SK-N-SH (cell line): ENCODE data around the gene PTPRK. TPM values are rescaled to one million over a fixed set of nuclear protein-coding genes. Genes with fewer than 3 reads are reported as not detected.

ENCODE experiments used
- CTCF ChIA-PET: fragments of 300-600, 350-600 bp; formaldehyde crosslinking; extraction: SDS; loops from one replicate; lab custom pipeline; 2021; lab: Yijun Ruan, JAX
- POLR2A ChIA-PET: fragments of 350-600 bp; sonication (Branson Sonifier 250); formaldehyde crosslinking; extraction: SDS; loops from one replicate; lab custom pipeline; 2020; ENCODE audit warnings: antibody characterized with exemption, inconsistent platforms; lab: Yijun Ruan, JAX
- DNase-seq: peaks from one replicate; pipeline ENCODE4 v3.0.0; 2012
- H2AFZ ChIP-seq: fragments of 200-600 bp; sonication (generic); 2 replicates; pipeline ENCODE4 v1.8.1; 2016; ENCODE audit warnings: antibody characterized with exemption, mild to moderate bottlenecking, low read depth
- H3F3A ChIP-seq: fragments of 200-600 bp; sonication (generic); replicated peaks from 2 replicates; pipeline ENCODE3; 2016; ENCODE audit warnings: antibody characterized with exemption, mild to moderate bottlenecking; ENCODE audit not compliant: insufficient read depth
- H3K27ac ChIP-seq, 2 experiments: fragments of 200-500 bp in 1 of 2; fragments of 200-600 bp in 1 of 2; sonication (Bioruptor generic) in 1 of 2; sonication (generic), shearing (Covaris generic) in 1 of 2; 2 replicates each; pipeline versions ENCODE4 v1.5.1 to v1.6.1; 2014 to 2016; ENCODE audit warnings: low read depth in 2 of 2, inconsistent platforms in 1 of 2, low read length in 1 of 2, mild to moderate bottlenecking in 1 of 2, mixed read lengths in 1 of 2
- H3K27me3 ChIP-seq: fragments of 200-600 bp; sonication (generic), shearing (Covaris generic); 2 replicates; pipeline ENCODE4 v1.6.1; 2016; ENCODE audit warnings: mixed run types; ENCODE audit not compliant: insufficient read depth
- H3K36me3 ChIP-seq, 2 experiments: fragments of 200-500 bp in 1 of 2; fragments of 200-600 bp in 1 of 2; sonication (Bioruptor generic) in 1 of 2; sonication (generic) in 1 of 2; replicated peaks in 1 of 2; 2 replicates each; pipeline versions ENCODE3 to v1.5.1; 2014 to 2016; ENCODE audit warnings: low read length in 1 of 2, mild to moderate bottlenecking in 1 of 2; ENCODE audit not compliant: insufficient read depth in 2 of 2, control insufficient read depth in 1 of 2
- H3K4me1 ChIP-seq, 2 experiments: fragments of 200-500 bp in 1 of 2; fragments of 200-600 bp in 1 of 2; sonication (Bioruptor generic) in 1 of 2; sonication (generic), shearing (Covaris generic) in 1 of 2; 2 replicates each; pipeline versions ENCODE4 v1.5.1 to v1.6.1; 2014 to 2016; ENCODE audit warnings: low read depth in 1 of 2, low read length in 1 of 2, mixed run types in 1 of 2; ENCODE audit not compliant: insufficient read depth in 2 of 2, control insufficient read depth in 1 of 2
- H3K4me2 ChIP-seq: fragments of 200-600 bp; sonication (generic), shearing (Covaris generic); 2 replicates; pipeline ENCODE4 v1.6.1; 2017; ENCODE audit warnings: mixed run types
- H3K4me3 ChIP-seq, 2 experiments: fragments of 200-500 bp in 1 of 2; fragments of 200-600 bp in 1 of 2; sonication (Bioruptor generic) in 1 of 2; sonication (generic), shearing (Covaris generic) in 1 of 2; 2 replicates each; pipeline versions ENCODE4 v1.5.1 to v1.8.1; 2014 to 2016; ENCODE audit warnings: low read depth in 2 of 2, inconsistent platforms in 1 of 2, low read length in 1 of 2, mild to moderate bottlenecking in 1 of 2, mixed read lengths in 1 of 2, moderate library complexity in 1 of 2
- H3K79me2 ChIP-seq: fragments of 200-600 bp; sonication (generic); 2 replicates; pipeline ENCODE4 v1.8.1; 2017; ENCODE audit warnings: mild to moderate bottlenecking; ENCODE audit not compliant: insufficient read depth
- H3K9ac ChIP-seq: fragments of 200-600 bp; sonication (generic); 2 replicates; pipeline ENCODE4 v1.6.1; 2017; ENCODE audit warnings: mixed run types
- H3K9me2 ChIP-seq: fragments of 200-600 bp; sonication (generic); 2 replicates; pipeline ENCODE4 v1.6.1; 2017; ENCODE audit warnings: mixed run types
- H3K9me3 ChIP-seq: fragments of 200-600 bp; sonication (generic); 2 replicates; pipeline ENCODE4 v1.6.1; 2017; ENCODE audit warnings: mixed run types, mild to moderate bottlenecking, moderate library complexity
- H4K20me1 ChIP-seq: fragments of 200-600 bp; sonication (generic); 2 replicates; pipeline ENCODE4 v1.6.1; 2017; ENCODE audit warnings: mild to moderate bottlenecking, mixed run types; ENCODE audit not compliant: insufficient read depth
- CHD2 ChIP-seq: fragments of 150-350 bp; IDR thresholded peaks from 2 replicates; pipeline ENCODE4 v1.6.1; 2018; ENCODE audit warnings: low read length; ENCODE audit not compliant: partially characterized antibody
- FOSL2 ChIP-seq: IDR thresholded peaks from 2 replicates; pipeline ENCODE4 v1.4.0; 2012; ENCODE audit warnings: low read depth, mild to moderate bottlenecking, moderate library complexity, borderline replicate concordance
- FOXM1 ChIP-seq: IDR thresholded peaks from 2 replicates; pipeline ENCODE4 v1.4.0; 2012; ENCODE audit warnings: low read depth, mild to moderate bottlenecking
- NFIC ChIP-seq: IDR thresholded peaks from 2 replicates; pipeline ENCODE4 v1.4.0; 2012; ENCODE audit warnings: borderline replicate concordance
- NRF1 ChIP-seq: IDR thresholded peaks from 2 replicates; pipeline ENCODE4 v1.6.1; 2012; ENCODE audit warnings: low read depth, mild to moderate bottlenecking, low read length
- TAF1 ChIP-seq: IDR thresholded peaks from 2 replicates; pipeline ENCODE4 v1.6.1; 2012; ENCODE audit warnings: low read depth, mild to moderate bottlenecking, low read length, moderate library complexity, borderline replicate concordance
- TCF12 ChIP-seq: IDR thresholded peaks from 2 replicates; pipeline ENCODE4 v1.4.0; 2012
- TEAD4 ChIP-seq: IDR thresholded peaks from 2 replicates; pipeline ENCODE4 v1.4.0; 2012; ENCODE audit warnings: mild to moderate bottlenecking, borderline replicate concordance; ENCODE audit not compliant: insufficient read depth
- USF1 ChIP-seq: IDR thresholded peaks from 2 replicates; pipeline ENCODE4 v1.4.0; 2012; ENCODE audit warnings: low read depth, borderline replicate concordance
- ZBTB33 ChIP-seq: IDR thresholded peaks from 2 replicates; pipeline ENCODE4 v1.4.0; 2012; ENCODE audit warnings: low read depth, borderline replicate concordance
- WGBS: methylation state at CpG from one replicate; pipeline ENCODE4 v1.1.6; 2017; ENCODE audit warnings: low lambda C conversion rate; 5-methylcytosine and 5-hydroxymethylcytosine counted together
- polyA plus RNA-seq, 3 experiments: library from polyadenylated mRNA; depleted of rRNA; stranded (reverse); fragments of >200 nt; gene quantifications; 2 replicates each; pipeline ENCODE4 v1.2.3, GENCODE V29; 2012
- TF ChIP-seq, protein P1 (sequence below): IDR thresholded peaks from 2 replicates; pipeline ENCODE4 v1.4.0; 2012; ENCODE audit warnings: low read depth
- TF ChIP-seq, protein P2 (sequence below): fragments of 150-350 bp; IDR thresholded peaks from 2 replicates; pipeline ENCODE4 v1.6.1; 2017; ENCODE audit warnings: antibody characterized with exemption, low read length, low read depth, borderline replicate concordance

Gene PTPRK
- polyA plus RNA-seq, 1 of the 3 experiments (the other 2 are of a cell fraction), result 9.5 TPM

DNA sequence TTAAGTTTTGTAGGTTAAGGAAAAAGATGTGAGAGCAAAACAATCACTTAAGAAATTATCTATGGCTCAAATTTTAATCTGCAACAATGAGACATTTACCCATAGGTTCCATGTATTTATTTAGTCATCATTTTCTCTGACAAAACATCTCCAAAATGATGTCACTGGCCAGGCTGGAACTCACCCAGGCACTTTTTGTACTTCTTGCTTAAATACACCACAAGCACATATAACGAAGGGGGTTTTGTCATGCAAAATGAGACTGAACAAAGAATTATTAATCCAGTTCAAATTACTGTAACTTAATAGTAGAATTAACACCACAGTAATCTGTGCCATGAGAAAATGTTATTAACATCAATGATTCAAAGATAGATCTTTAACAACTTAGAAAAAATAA is 200.5 kb downstream of the PTPRK start:
- no peaks in the 10 kb centered on the region for H3K9me2 ChIP-seq

DNA sequence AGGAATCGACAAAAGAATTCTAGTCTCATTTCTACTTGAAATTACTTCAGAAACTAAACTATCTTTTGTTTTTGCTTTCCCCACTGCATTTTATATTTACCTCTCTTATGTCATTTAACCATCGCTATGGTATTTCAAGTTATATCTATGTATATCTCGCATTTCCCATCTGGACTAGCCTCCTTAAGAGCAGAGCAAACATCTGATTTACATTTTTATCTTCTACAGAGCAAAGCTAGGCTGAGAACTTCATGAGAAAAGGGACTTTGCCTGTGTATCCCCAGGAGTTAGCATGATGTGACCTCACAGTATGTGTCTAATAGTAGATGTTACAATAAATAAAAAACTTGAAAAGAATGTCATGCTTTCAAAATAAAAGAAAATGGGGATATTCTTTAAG is 201.2 kb downstream of the PTPRK start:
- TF ChIP-seq CHD2, result no peak
- TF ChIP-seq NFIC, result no peak
- no peak for TF ChIP-seq NRF1
- no peak for TF ChIP-seq TEAD4
- POLR2A ChIA-PET, result no interaction called here
- 89% methylated on average over 3 of the region's 3 CpGs for WGBS

More for the DNA sequence above, 200.5 kb downstream of the PTPRK start:
- no peaks in the 10 kb centered on the region for H3K9me3 ChIP-seq
- no peak for DNase-seq
- no peak overlapping the region for H2AFZ ChIP-seq
- no peak overlapping the region for H3K4me3 ChIP-seq
- peaks cover 0 to 14% of the 10 kb centered on the region in 2 experiments for H3K36me3 ChIP-seq
- no peak overlapping the region for H3K27ac ChIP-seq
- TF ChIP-seq TCF12 (no peak), FOSL2 (no peak), FOXM1 (no peak), CHD2 (no peak), ZBTB33 (no peak), TAF1 (no peak), USF1 (no peak)
- TF ChIP-seq, protein P1, sequence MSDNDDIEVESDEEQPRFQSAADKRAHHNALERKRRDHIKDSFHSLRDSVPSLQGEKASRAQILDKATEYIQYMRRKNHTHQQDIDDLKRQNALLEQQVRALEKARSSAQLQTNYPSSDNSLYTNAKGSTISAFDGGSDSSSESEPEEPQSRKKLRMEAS, result no peak
- TF ChIP-seq, protein P2, sequence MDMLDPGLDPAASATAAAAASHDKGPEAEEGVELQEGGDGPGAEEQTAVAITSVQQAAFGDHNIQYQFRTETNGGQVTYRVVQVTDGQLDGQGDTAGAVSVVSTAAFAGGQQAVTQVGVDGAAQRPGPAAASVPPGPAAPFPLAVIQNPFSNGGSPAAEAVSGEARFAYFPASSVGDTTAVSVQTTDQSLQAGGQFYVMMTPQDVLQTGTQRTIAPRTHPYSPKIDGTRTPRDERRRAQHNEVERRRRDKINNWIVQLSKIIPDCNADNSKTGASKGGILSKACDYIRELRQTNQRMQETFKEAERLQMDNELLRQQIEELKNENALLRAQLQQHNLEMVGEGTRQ, result no peak
- H4K20me1 ChIP-seq, result peaks cover 6% of the 10 kb centered on the region
- 95% methylated on average over 1 of the region's 1 CpG for WGBS
- peaks cover 7% of the 10 kb centered on the region for H3K79me2 ChIP-seq
- POLR2A ChIA-PET, result no interaction called here
- CTCF ChIA-PET, result interaction anchor here (1.3 kb wide), 1 partner anchor 8 kb away, joined by 3 read pairs; no protein-coding TSS in a partner anchor
- no peak overlapping the region for H3K9ac ChIP-seq
- no peak overlapping the region for H3K4me2 ChIP-seq
- H3F3A ChIP-seq, result no peaks in the 10 kb centered on the region
- H3K4me1 ChIP-seq, result no peaks in the 10 kb centered on the region
- no peaks in the 10 kb centered on the region for H3K27me3 ChIP-seq

More for the DNA sequence above, 201.2 kb downstream of the PTPRK start:
- Histone ChIP-seq H2AFZ (no peak overlapping the region), H3K9me3 (no peaks in the 10 kb centered on the region), H3K9me2 (no peaks in the 10 kb centered on the region), H3K4me1 (no peaks in the 10 kb centered on the region), H3K4me3 (no peak overlapping the region), H3K36me3 (peaks cover 0 to 14% of the 10 kb centered on the region in 2 experiments), H3K27ac (no peak overlapping the region), H3F3A (no peaks in the 10 kb centered on the region), H3K27me3 (no peaks in the 10 kb centered on the region), H3K4me2 (no peak overlapping the region), H4K20me1 (no peaks in the 10 kb centered on the region), H3K79me2 (peaks cover 3% of the 10 kb centered on the region), H3K9ac (no peak overlapping the region)
- CTCF ChIA-PET, result interaction anchor here (1.3 kb wide), 1 partner anchor 9 kb away, joined by 3 read pairs; no protein-coding TSS in a partner anchor
- no peak for DNase-seq
